Stomach smooth muscle (tissue), 2 donors: ENCODE results near the gene KSR2.
"Not testable (repeated sequence)": the region's sequence is repeated elsewhere in the genome, so short reads cannot be mapped to it uniquely, and the experiment has no call there.

Experiments
- H3K27ac ChIP-seq: one replicate; pipeline ENCODE4 v1.7.0; 2013; ENCODE audit warnings: mild to moderate bottlenecking, low read length, inconsistent platforms
- H3K27me3 ChIP-seq, 2 donors: one replicate each; pipeline ENCODE4 v1.7.0; 2013; ENCODE audit warnings: low read length in 2 of 2; ENCODE audit not compliant: insufficient read depth in 2 of 2, control insufficient read depth in 1 of 2
- H3K36me3 ChIP-seq, 2 donors: one replicate each; pipeline ENCODE4 v1.7.0; 2013; ENCODE audit warnings: low read length in 2 of 2; ENCODE audit not compliant: control insufficient read depth in 2 of 2, insufficient read depth in 2 of 2
- H3K4me1 ChIP-seq: one replicate; pipeline ENCODE4 v1.7.0; 2013; ENCODE audit warnings: low read length; ENCODE audit not compliant: control insufficient read depth, insufficient read depth
- H3K4me3 ChIP-seq, 2 donors: one replicate each; pipeline ENCODE4 v1.7.0; 2013; ENCODE audit warnings: low read length in 2 of 2
- H3K9ac ChIP-seq, 2 donors: one replicate each; pipeline ENCODE4 v1.7.0; 2013; ENCODE audit warnings: low read length in 2 of 2, mild to moderate bottlenecking in 1 of 2
- H3K9me3 ChIP-seq, 2 donors: one replicate each; pipeline ENCODE4 v1.7.0; 2013; ENCODE audit warnings: low read length in 2 of 2; ENCODE audit not compliant: control insufficient read depth in 2 of 2
- donor health status: healthy.
- donor health status: Pancreatic carcinoma.

KSR2 gene

GRCh38 chr12:117766008-117766407 lies 202.8 kb downstream of the KSR2 start:
- no peak overlapping the region for H3K9ac ChIP-seq
- H3K27ac ChIP-seq = no peak overlapping the region
- peaks cover 15 to 16% of the 10 kb centered on the region in 2 donors for H3K9me3 ChIP-seq
- no peaks in the 10 kb centered on the region for H3K36me3 ChIP-seq
- H3K4me1 ChIP-seq = no peaks in the 10 kb centered on the region
- H3K4me3 ChIP-seq = no peak overlapping the region
- H3K27me3 ChIP-seq = no peaks in the 10 kb centered on the region

GRCh38 chr12:117762143-117762542 lies 206.6 kb downstream of the KSR2 start:
- H3K4me1 ChIP-seq = no peaks in the 10 kb centered on the region
- H3K36me3 ChIP-seq = no peaks in the 10 kb centered on the region
- no peak overlapping the region for H3K27ac ChIP-seq
- no peak overlapping the region for H3K4me3 ChIP-seq
- no peak overlapping the region for H3K9ac ChIP-seq
- peaks cover 15 to 16% of the 10 kb centered on the region in 2 donors for H3K9me3 ChIP-seq
- H3K27me3 ChIP-seq = no peaks in the 10 kb centered on the region

GRCh38 chr12:117761528-117762100 lies 207.2 kb downstream of the KSR2 start:
- H3K9me3 ChIP-seq = peaks cover 14 to 16% of the 10 kb centered on the region in 2 donors
- H3K4me1 ChIP-seq = no peaks in the 10 kb centered on the region
- no peaks in the 10 kb centered on the region for H3K27me3 ChIP-seq
- no peak overlapping the region for H3K4me3 ChIP-seq
- no peak overlapping the region for H3K9ac ChIP-seq
- no peaks in the 10 kb centered on the region for H3K36me3 ChIP-seq
- H3K27ac ChIP-seq = no peak overlapping the region

GRCh38 chr12:117760990-117761389 lies 207.8 kb downstream of the KSR2 start:
- Histone ChIP-seq H3K27ac (no peak overlapping the region), H3K27me3 (no peaks in the 10 kb centered on the region), H3K9me3 (peaks cover 8 to 14% of the 10 kb centered on the region in 2 donors), H3K36me3 (no peaks in the 10 kb centered on the region), H3K4me1 (no peaks in the 10 kb centered on the region), H3K9ac (no peak overlapping the region), H3K4me3 (no peak overlapping the region)

GRCh38 chr12:117750657-117751056 lies 218.1 kb downstream of the KSR2 start:
- Histone ChIP-seq H3K9me3 (peaks cover 0 to 3% of the 10 kb centered on the region in 2 donors), H3K4me3 (no peak overlapping the region), H3K9ac (no peak overlapping the region), H3K4me1 (no peaks in the 10 kb centered on the region), H3K27ac (no peak overlapping the region), H3K36me3 (no peaks in the 10 kb centered on the region), H3K27me3 (no peaks in the 10 kb centered on the region)

- H3K27ac ChIP-seq = no peak overlapping the region
- no peak overlapping the region for H3K4me3 ChIP-seq
- H3K27me3 ChIP-seq = no peaks in the 10 kb centered on the region
- H3K4me1 ChIP-seq = no peaks in the 10 kb centered on the region
- H3K36me3 ChIP-seq = no peaks in the 10 kb centered on the region
- peaks cover 0 to 3% of the 10 kb centered on the region in 2 donors for H3K9me3 ChIP-seq
- H3K9ac ChIP-seq = no peak overlapping the region
These were observed 219.4 kb downstream of the KSR2 start for GRCh38 chr12:117749431-117749830.

GRCh38 chr12:117746358-117746757 lies 222.4 kb downstream of the KSR2 start:
- H3K4me3 ChIP-seq, H3K4me1 ChIP-seq, H3K27me3 ChIP-seq, H3K36me3 ChIP-seq, H3K9ac ChIP-seq, H3K9me3 ChIP-seq, H3K27ac ChIP-seq: not testable (repeated sequence)

- H3K9ac ChIP-seq = no peak overlapping the region
- H3K36me3 ChIP-seq = no peaks in the 10 kb centered on the region
- H3K4me1 ChIP-seq = no peaks in the 10 kb centered on the region
- H3K27ac ChIP-seq = no peak overlapping the region
- H3K9me3 ChIP-seq = no peaks in the 10 kb centered on the region
- peaks cover 0 to 2% of the 10 kb centered on the region in 2 donors for H3K27me3 ChIP-seq
- H3K4me3 ChIP-seq = no peak overlapping the region
These were observed 224.4 kb downstream of the KSR2 start for GRCh38 chr12:117744418-117744817.

- Histone ChIP-seq H3K4me1 (no peaks in the 10 kb centered on the region), H3K27me3 (peaks cover 0 to 2% of the 10 kb centered on the region in 2 donors), H3K27ac (no peak overlapping the region), H3K36me3 (no peaks in the 10 kb centered on the region), H3K9me3 (no peaks in the 10 kb centered on the region), H3K9ac (no peak overlapping the region), H3K4me3 (no peak overlapping the region)
These were observed 225.0 kb downstream of the KSR2 start for GRCh38 chr12:117743761-117744160.

GRCh38 chr12:117742721-117743120 lies 226.1 kb downstream of the KSR2 start:
- H3K36me3 ChIP-seq = no peaks in the 10 kb centered on the region
- H3K27me3 ChIP-seq = peaks cover 0 to 6% of the 10 kb centered on the region in 2 donors
- no peaks in the 10 kb centered on the region for H3K9me3 ChIP-seq
- no peak overlapping the region for H3K4me3 ChIP-seq
- H3K27ac ChIP-seq = no peak overlapping the region
- H3K4me1 ChIP-seq = no peaks in the 10 kb centered on the region
- H3K9ac ChIP-seq = no peak overlapping the region

GRCh38 chr12:117738233-117738632 lies 230.6 kb downstream of the KSR2 start:
- no peak overlapping the region for H3K4me3 ChIP-seq
- no peaks in the 10 kb centered on the region for H3K4me1 ChIP-seq

More at GRCh38 chr12:117738233-117738632, 230.6 kb downstream of the KSR2 start:
- Histone ChIP-seq H3K36me3 (no peaks in the 10 kb centered on the region), H3K9ac (no peak overlapping the region), H3K27me3 (peaks cover 0 to 4% of the 10 kb centered on the region in 2 donors), H3K27ac (no peak overlapping the region), H3K9me3 (peaks cover 0 to 2% of the 10 kb centered on the region in 2 donors)
